Upper lobe of left lung (tissue), 6 donors: Measurements from ENCODE around the gene SDK2. TPM values are rescaled to one million over a fixed set of nuclear protein-coding genes. Genes with fewer than 3 reads are reported as not detected.

Source experiments
- ATAC-seq, 2 donors: fragments of 200-7000 bp; cut with Tn5 transposase; one replicate each; pipeline ENCODE4 v1.9.1; 2022; ENCODE audit warnings: mild to moderate bottlenecking in 2 of 2, moderate library complexity in 2 of 2; ENCODE audit not compliant: low FRiP score in 2 of 2
- DNase-seq, 2 donors: peaks; one replicate each; pipeline ENCODE4 v3.0.0-alpha.2; 2019 to 2020
- H3K27ac ChIP-seq, 4 donors: fragments of 200-600 bp; sonication (generic); one replicate each; pipeline ENCODE4 v1.5.1; 2016 to 2019
- H3K27me3 ChIP-seq, 4 donors: fragments of 200-600 bp; sonication (generic); one replicate each; pipeline ENCODE4 v1.5.1; 2017 to 2019
- H3K36me3 ChIP-seq, 4 donors: fragments of 200-600 bp; sonication (generic); one replicate each; pipeline ENCODE4 v1.5.1; 2016 to 2019
- H3K4me1 ChIP-seq, 4 donors: fragments of 200-600 bp; sonication (generic); one replicate each; pipeline ENCODE4 v1.5.1; 2018 to 2019
- H3K4me3 ChIP-seq, 4 donors: fragments of 200-600 bp; sonication (generic); one replicate each; pipeline ENCODE4 v1.5.1; 2017 to 2019; ENCODE audit warnings: mild to moderate bottlenecking in 2 of 4, moderate library complexity in 1 of 4
- H3K9me3 ChIP-seq, 4 donors: fragments of 200-600 bp; sonication (generic); one replicate each; pipeline ENCODE4 v1.5.1; 2018 to 2019
- EP300 ChIP-seq, 4 donors: sonication (generic); formaldehyde crosslinking; IDR thresholded peaks; one replicate each; pipeline ENCODE4 v1.5.1; 2017; ENCODE audit warnings: antibody characterized with exemption in 4 of 4, control low read depth in 2 of 4
- POLR2A ChIP-seq, 4 donors: fragments of 450-650 bp; IDR thresholded peaks; one replicate each; pipeline ENCODE4 v1.5.1; 2016 to 2017; ENCODE audit warnings: antibody characterized with exemption in 4 of 4, mild to moderate bottlenecking in 2 of 4
- POLR2AphosphoS5 ChIP-seq, 2 donors: sonication (generic); formaldehyde crosslinking; IDR thresholded peaks; one replicate each; pipeline ENCODE4 v1.5.1; 2017; ENCODE audit warnings: antibody characterized with exemption in 2 of 2
- WGBS, 2 donors: methylation state at CpG; one replicate each; pipeline ENCODE4 v1.1.5; 2017 to 2018; 5-methylcytosine and 5-hydroxymethylcytosine counted together
- total RNA-seq, 6 donors: library from RNA; depleted of rRNA in 4 of 6; stranded (reverse); fragments of >200 nt in 4 of 6; gene quantifications; one replicate each; pipeline versions ENCODE4 v1.1.0 to v1.2.1, GENCODE V29; 2016 to 2021
- TF ChIP-seq, protein P1 (sequence below), 6 experiments: fragments of 450-650 bp in 4 of 6; fragments of 200-600 bp in 2 of 6; sonication (generic) in 2 of 6; IDR thresholded peaks; one replicate each; pipeline ENCODE4 v1.5.1; 2016 to 2019; ENCODE audit warnings: antibody characterized with exemption in 6 of 6
- donor health status: DM: no; HTN: no; CAD: no; lungs with moderate emphysema.
- donor health status: DM: no; HTN: yes; CAD: no; lungs with severe emphysema.

Gene SDK2
- total RNA-seq, 6 donors from 2014 or later: 1.2 to 7.3 (median 2.9) TPM

DNA sequence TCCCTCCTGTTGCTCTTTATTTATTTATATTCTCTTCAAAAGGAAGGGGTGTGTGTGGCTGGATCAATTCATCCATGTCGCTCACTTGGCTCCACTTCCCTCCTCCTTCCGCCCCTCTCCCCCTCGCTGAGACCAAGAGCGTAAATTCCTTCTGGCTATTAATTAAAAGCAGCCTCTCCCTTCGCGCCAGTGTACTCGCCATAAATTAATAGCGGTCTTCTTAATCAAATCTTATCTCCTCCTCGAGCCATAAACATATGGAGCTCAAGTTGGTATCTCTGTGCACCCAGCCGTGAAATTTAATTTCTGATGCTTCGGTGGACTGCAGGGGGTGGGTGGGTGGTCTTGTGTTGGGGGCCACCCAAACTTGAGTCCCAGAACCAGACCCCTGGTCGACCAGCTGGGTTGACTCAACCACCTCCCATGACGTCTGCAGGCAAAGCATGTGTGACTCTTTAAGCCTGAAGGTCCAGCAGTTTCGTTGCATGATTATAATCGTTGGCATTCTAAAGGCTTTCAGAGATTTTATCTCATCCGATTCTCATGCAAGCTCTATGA is 57.9 kb downstream of the SDK2 start:
- H3K4me1 ChIP-seq: peaks cover 2 to 13% (median 7%) of the 10 kb centered on the region in 4 donors
- no peaks in the 10 kb centered on the region for H3K36me3 ChIP-seq
- TF ChIP-seq POLR2A (IDR thresholded peaks at IDR 0.05) (no peak), POLR2AphosphoS5 (IDR thresholded peaks at IDR 0.05) (no peak), EP300 (IDR thresholded peaks at IDR 0.05) (no peak)
- TF ChIP-seq, protein P1, sequence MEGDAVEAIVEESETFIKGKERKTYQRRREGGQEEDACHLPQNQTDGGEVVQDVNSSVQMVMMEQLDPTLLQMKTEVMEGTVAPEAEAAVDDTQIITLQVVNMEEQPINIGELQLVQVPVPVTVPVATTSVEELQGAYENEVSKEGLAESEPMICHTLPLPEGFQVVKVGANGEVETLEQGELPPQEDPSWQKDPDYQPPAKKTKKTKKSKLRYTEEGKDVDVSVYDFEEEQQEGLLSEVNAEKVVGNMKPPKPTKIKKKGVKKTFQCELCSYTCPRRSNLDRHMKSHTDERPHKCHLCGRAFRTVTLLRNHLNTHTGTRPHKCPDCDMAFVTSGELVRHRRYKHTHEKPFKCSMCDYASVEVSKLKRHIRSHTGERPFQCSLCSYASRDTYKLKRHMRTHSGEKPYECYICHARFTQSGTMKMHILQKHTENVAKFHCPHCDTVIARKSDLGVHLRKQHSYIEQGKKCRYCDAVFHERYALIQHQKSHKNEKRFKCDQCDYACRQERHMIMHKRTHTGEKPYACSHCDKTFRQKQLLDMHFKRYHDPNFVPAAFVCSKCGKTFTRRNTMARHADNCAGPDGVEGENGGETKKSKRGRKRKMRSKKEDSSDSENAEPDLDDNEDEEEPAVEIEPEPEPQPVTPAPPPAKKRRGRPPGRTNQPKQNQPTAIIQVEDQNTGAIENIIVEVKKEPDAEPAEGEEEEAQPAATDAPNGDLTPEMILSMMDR (IDR thresholded peaks at IDR 0.05): no peak
- no peak overlapping the region for H3K27ac ChIP-seq
- DNase-seq (no peak), ATAC-seq (no peak)
- no peaks in the 10 kb centered on the region for H3K9me3 ChIP-seq
- H3K27me3 ChIP-seq: no peaks in the 10 kb centered on the region
- no peak overlapping the region for H3K4me3 ChIP-seq
- 62 to 67% methylated on average over 16 of the region's 16 CpGs for WGBS, 2 donors

DNA sequence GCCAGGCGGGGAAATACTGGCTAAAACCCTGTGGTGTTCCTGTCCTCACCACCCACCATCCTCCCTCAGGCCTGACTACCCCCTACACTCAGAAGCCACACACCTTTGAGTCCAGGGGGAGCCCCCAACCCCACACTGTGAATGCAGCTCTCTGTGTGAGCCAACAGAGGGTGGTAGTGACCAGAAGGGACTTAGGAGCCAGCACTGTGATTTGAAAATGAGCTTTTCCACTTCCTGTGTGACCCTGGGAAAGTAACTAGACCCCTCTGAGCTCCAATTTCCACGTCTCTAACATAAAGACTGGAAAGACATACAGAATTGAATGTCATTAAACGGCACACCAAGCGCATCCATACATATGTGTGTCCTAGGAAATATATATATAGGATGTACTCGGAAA is 58.7 kb downstream of the SDK2 start:
- ATAC-seq (no peak), DNase-seq (no peak)
- 87 to 90% methylated on average over 5 of the region's 5 CpGs for WGBS, 2 donors
- H3K27ac ChIP-seq: no peak overlapping the region
- H3K4me1 ChIP-seq: peaks cover 0 to 6% (median 0%) of the 10 kb centered on the region in 4 donors
- no peak for TF ChIP-seq POLR2A (IDR thresholded peaks at IDR 0.05)
- no peak for TF ChIP-seq POLR2AphosphoS5 (IDR thresholded peaks at IDR 0.05)
- TF ChIP-seq, protein P1 (IDR thresholded peaks at IDR 0.05): no peak
- TF ChIP-seq EP300 (IDR thresholded peaks at IDR 0.05): no peak
- H3K27me3 ChIP-seq: no peaks in the 10 kb centered on the region
- no peaks in the 10 kb centered on the region for H3K9me3 ChIP-seq
- no peaks in the 10 kb centered on the region for H3K36me3 ChIP-seq
- H3K4me3 ChIP-seq: no peak overlapping the region

DNA sequence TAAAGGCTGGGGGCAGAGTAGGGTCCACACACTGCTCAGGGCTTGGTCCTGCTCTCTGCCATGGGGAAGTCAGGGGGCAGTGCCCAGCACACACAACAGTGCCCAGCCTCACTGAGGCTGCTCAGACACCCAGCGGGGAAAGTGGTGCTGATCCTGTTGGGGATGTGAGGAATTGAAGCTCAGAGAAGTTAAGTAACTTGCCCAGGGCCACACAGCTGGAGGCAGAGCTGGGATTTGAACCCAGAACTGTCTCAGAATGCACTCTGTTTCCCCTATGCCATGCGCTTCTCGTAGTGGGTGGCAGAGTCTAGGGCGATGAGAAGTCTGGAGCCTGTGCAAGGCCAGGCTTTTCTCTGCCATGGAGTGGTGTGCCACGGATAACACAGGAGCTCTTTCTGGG is 59.3 kb downstream of the SDK2 start:
- Histone ChIP-seq H3K4me1 (peaks cover 0 to 5% (median 0%) of the 10 kb centered on the region in 4 donors), H3K27ac (no peak overlapping the region), H3K9me3 (no peaks in the 10 kb centered on the region), H3K4me3 (no peak overlapping the region), H3K27me3 (no peaks in the 10 kb centered on the region), H3K36me3 (no peaks in the 10 kb centered on the region)
- 97 to 99% methylated on average over 5 of the region's 5 CpGs for WGBS, 2 donors
- ATAC-seq (no peak), DNase-seq (no peak)
- TF ChIP-seq EP300 (IDR thresholded peaks at IDR 0.05) (no peak), POLR2A (IDR thresholded peaks at IDR 0.05) (no peak), POLR2AphosphoS5 (IDR thresholded peaks at IDR 0.05) (no peak)
- TF ChIP-seq, protein P1 (IDR thresholded peaks at IDR 0.05): no peak

DNA sequence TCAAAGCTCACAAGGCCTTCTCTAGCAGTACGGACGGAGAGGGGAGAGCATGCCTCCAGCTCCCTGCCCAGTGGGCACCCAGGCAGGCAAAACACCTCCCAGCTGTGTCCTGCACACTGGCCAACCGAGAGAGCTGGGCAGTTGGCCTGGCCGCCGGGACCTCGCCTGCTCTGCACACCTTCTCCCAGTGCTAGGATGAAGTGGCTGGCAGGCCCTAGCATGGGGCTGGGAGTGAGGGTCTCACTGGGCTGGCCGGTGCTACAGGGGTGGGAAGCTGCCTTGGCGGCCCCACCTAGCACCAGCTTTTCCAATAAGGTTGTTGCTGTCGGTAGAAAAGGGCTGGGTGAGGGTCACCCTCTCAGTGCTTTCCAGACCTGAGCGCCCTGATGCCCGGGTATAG is 60.2 kb downstream of the SDK2 start:
- TF ChIP-seq EP300 (IDR thresholded peaks at IDR 0.05): no peak
- TF ChIP-seq POLR2AphosphoS5 (IDR thresholded peaks at IDR 0.05): no peak
- no peak for TF ChIP-seq POLR2A (IDR thresholded peaks at IDR 0.05)
- TF ChIP-seq, protein P1 (IDR thresholded peaks at IDR 0.05): no peak
- Histone ChIP-seq H3K4me1 (peaks cover 0 to 5% (median 0%) of the 10 kb centered on the region in 4 donors), H3K27me3 (no peaks in the 10 kb centered on the region), H3K4me3 (no peak overlapping the region), H3K27ac (no peak overlapping the region), H3K9me3 (no peaks in the 10 kb centered on the region), H3K36me3 (no peaks in the 10 kb centered on the region)
- no peak for ATAC-seq
- WGBS, 2 donors: 92% methylated on average over 7 of the region's 11 CpGs; no CpG with 5 or more reads in 1 of the 2 donors
- DNase-seq: no peak

DNA sequence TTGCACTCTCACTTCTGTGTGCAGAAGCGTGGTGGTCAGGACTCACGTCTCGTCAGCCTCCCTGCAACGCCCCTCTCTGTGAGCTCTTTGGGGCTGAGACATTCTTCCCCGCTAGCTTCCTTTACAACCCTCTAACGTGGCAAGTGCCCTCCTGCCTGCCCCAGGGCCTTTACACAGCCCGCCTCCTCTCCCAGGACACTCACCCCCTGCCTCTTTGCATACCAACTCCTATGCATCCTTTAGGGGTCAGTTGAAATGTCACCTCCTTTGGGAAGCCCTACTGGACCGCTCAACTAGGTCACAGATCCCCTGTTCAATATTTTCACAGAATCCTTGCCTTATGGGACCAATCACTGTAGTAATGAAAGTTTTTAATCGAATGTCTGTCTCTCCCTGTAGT is 61.4 kb downstream of the SDK2 start:
- H3K27me3 ChIP-seq: no peaks in the 10 kb centered on the region
- no peak for TF ChIP-seq EP300 (IDR thresholded peaks at IDR 0.05)
- TF ChIP-seq, protein P1 (IDR thresholded peaks at IDR 0.05): no peak
- no peak for TF ChIP-seq POLR2A (IDR thresholded peaks at IDR 0.05)
- TF ChIP-seq POLR2AphosphoS5 (IDR thresholded peaks at IDR 0.05): no peak
- DNase-seq: no peak
- H3K36me3 ChIP-seq: no peaks in the 10 kb centered on the region
- WGBS, 2 donors: 83 to 92% methylated on average over 9 of the region's 9 CpGs
- peaks cover 0 to 5% (median 0%) of the 10 kb centered on the region in 4 donors for H3K4me1 ChIP-seq
- no peak for ATAC-seq
- no peaks in the 10 kb centered on the region for H3K9me3 ChIP-seq
- no peak overlapping the region for H3K27ac ChIP-seq
- no peak overlapping the region for H3K4me3 ChIP-seq
